OCI-LY1 (cell line): ENCODE results near the gene CHMP1A.
"Not testable (repeated sequence)": the region's sequence is repeated elsewhere in the genome, so short reads cannot be mapped to it uniquely, and the experiment has no call there.

Experiments used
- H2AFZ ChIP-seq: fragments of 200-600 bp; sonication (generic), shearing (Covaris generic); 2 replicates; pipeline ENCODE4 v1.6.0; 2014; ENCODE audit warnings: antibody characterized with exemption, mild to moderate bottlenecking, low read length
- H3F3A ChIP-seq: fragments of 200-600 bp; sonication (generic), shearing (Covaris generic); 2 replicates; pipeline ENCODE4 v1.6.0; 2014; ENCODE audit warnings: mild to moderate bottlenecking, antibody characterized with exemption, low read length, moderate library complexity; ENCODE audit not compliant: insufficient read depth
- H3K27ac ChIP-seq: fragments of 200-600 bp; sonication (generic); 2 replicates; pipeline ENCODE4 v1.5.1; 2014; ENCODE audit warnings: low read length, mixed run types, mild to moderate bottlenecking, low read depth; ENCODE audit not compliant: poor library complexity, severe bottlenecking
- H3K27me3 ChIP-seq: fragments of 200-600 bp; sonication (generic); 2 replicates; pipeline ENCODE4 v1.6.0; 2014; ENCODE audit warnings: antibody characterized with exemption, mild to moderate bottlenecking, low read length, moderate library complexity; ENCODE audit not compliant: insufficient read depth
- H3K36me3 ChIP-seq: fragments of 200-600 bp; sonication (generic); 2 replicates; pipeline ENCODE4 v1.6.1; 2014; ENCODE audit warnings: mild to moderate bottlenecking, antibody characterized with exemption, low read length, moderate library complexity, mixed read lengths; ENCODE audit not compliant: insufficient read depth
- H3K4me1 ChIP-seq: fragments of 200-600 bp; sonication (generic); 2 replicates; pipeline ENCODE4 v1.5.1; 2014; ENCODE audit warnings: mild to moderate bottlenecking, low read length, moderate library complexity; ENCODE audit not compliant: insufficient read depth, severe bottlenecking
- H3K4me2 ChIP-seq: fragments of 200-600 bp; sonication (generic), shearing (Covaris generic); 2 replicates; pipeline ENCODE4 v1.6.1; 2014; ENCODE audit warnings: low read length
- H3K4me3 ChIP-seq: fragments of 200-600 bp; sonication (generic); 2 replicates; pipeline ENCODE4 v1.5.1; 2014; ENCODE audit warnings: low read length, low read depth, mild to moderate bottlenecking, mixed read lengths; ENCODE audit not compliant: poor library complexity, severe bottlenecking
- H3K79me2 ChIP-seq: fragments of 200-600 bp; shearing (Covaris generic); 2 replicates; pipeline ENCODE4 v1.6.1; 2016; ENCODE audit warnings: mixed run types, low read length, mixed read lengths; ENCODE audit not compliant: insufficient read depth
- H3K9ac ChIP-seq: fragments of 200-600 bp; sonication (generic), shearing (Covaris generic); 2 replicates; pipeline ENCODE4 v1.6.1; 2014; ENCODE audit warnings: mild to moderate bottlenecking, low read length, mixed read lengths
- H3K9me2 ChIP-seq: fragments of 200-600 bp; sonication (generic), shearing (Covaris generic); 2 replicates; pipeline ENCODE4 v1.6.1; 2014; ENCODE audit warnings: low read depth, mild to moderate bottlenecking, low read length, mixed read lengths
- H3K9me3 ChIP-seq: fragments of 200-600 bp; shearing (Covaris generic); 2 replicates; pipeline ENCODE4 v1.6.1; 2014; ENCODE audit warnings: low read length, mixed read lengths
- H4K20me1 ChIP-seq: fragments of 200-600 bp; sonication (generic), shearing (Covaris generic); 2 replicates; pipeline ENCODE4 v1.6.0; 2016; ENCODE audit warnings: mild to moderate bottlenecking, low read length; ENCODE audit not compliant: insufficient read depth
- EZH2 ChIP-seq: fragments of 200-600 bp; sonication (generic), shearing (Covaris generic); IDR thresholded peaks from 2 replicates; pipeline ENCODE4 v1.8.0; 2017; ENCODE audit warnings: borderline replicate concordance, mixed run types, mild to moderate bottlenecking, antibody characterized with exemption, low read length, moderate library complexity, mixed read lengths
- TF ChIP-seq, protein P1 (sequence below): fragments of 200-600 bp; sonication (generic), shearing (Covaris generic); IDR thresholded peaks from 2 replicates; pipeline ENCODE4 v1.5.1; 2017; ENCODE audit warnings: mild to moderate bottlenecking, antibody characterized with exemption, low read length, moderate library complexity, mixed read lengths

The CHMP1A gene

DNA sequence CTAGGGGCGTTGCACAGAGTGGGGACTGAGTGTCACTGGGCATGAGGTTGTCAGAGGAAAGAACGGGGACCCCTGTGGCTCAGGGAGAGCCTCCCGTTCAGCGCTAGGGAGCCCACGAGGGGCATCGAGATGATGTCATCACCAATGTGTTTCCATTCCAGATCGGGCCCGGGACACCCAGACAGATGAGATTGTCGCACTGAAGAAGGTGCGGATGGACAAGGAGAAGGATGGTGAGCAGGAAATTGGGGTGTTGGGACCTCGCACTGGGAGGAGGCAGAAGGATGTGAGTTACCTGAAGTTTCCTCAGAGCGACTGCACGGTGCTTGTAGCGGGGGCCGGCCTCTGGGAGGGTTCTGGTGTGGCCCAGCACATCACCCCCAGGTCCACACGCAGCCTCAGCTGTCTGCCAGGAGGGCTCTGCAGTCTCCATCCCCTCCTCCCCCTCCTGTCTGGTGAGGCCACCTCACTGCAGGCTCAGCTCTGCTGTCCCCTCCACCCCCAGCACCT, 32.9 kb upstream of the CHMP1A start:
- no peak for TF ChIP-seq EZH2
- TF ChIP-seq, protein P1, sequence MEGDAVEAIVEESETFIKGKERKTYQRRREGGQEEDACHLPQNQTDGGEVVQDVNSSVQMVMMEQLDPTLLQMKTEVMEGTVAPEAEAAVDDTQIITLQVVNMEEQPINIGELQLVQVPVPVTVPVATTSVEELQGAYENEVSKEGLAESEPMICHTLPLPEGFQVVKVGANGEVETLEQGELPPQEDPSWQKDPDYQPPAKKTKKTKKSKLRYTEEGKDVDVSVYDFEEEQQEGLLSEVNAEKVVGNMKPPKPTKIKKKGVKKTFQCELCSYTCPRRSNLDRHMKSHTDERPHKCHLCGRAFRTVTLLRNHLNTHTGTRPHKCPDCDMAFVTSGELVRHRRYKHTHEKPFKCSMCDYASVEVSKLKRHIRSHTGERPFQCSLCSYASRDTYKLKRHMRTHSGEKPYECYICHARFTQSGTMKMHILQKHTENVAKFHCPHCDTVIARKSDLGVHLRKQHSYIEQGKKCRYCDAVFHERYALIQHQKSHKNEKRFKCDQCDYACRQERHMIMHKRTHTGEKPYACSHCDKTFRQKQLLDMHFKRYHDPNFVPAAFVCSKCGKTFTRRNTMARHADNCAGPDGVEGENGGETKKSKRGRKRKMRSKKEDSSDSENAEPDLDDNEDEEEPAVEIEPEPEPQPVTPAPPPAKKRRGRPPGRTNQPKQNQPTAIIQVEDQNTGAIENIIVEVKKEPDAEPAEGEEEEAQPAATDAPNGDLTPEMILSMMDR: no peak
- Histone ChIP-seq H3K4me1 (peaks cover 11% of the 10 kb centered on the region), H3K27me3 (no peaks in the 10 kb centered on the region), H3K9me2 (no peaks in the 10 kb centered on the region), H3K4me3 (no peak overlapping the region), H3K4me2 (no peak overlapping the region), H3K27ac (no peak overlapping the region), H3K79me2 (no peaks in the 10 kb centered on the region; the same call in 1 of the 2 replicates), H2AFZ (no peak overlapping the region), H3K9ac (no peak overlapping the region), H3K9me3 (no peaks in the 10 kb centered on the region), H3F3A (no peaks in the 10 kb centered on the region), H4K20me1 (no peaks in the 10 kb centered on the region), H3K36me3 (peaks cover 66% of the 10 kb centered on the region)

DNA sequence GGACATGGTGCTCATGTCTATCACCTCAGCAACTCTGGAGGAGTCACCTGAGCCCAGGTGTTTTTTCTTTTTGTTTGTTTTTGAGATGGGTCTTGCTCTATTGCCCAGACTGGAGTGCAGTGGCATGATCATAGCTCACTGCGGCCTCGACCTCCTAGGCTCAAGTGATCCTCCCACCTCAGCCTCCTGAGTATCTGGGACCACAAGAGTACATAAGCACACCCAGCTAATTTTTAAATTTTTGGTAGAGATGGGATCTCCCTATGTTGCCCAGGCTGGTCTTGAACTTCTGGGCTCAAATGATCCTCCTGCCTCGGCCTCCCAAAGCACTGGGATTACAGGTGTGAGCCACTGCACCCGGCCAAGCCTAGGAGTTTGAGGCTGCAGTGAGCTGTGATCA, 32.1 kb upstream of the CHMP1A start:
- H3K4me1 ChIP-seq: peaks cover 11% of the 10 kb centered on the region
- not testable (repeated sequence) for H3K79me2 ChIP-seq, H3K9me2 ChIP-seq, H3K4me3 ChIP-seq, H3K27ac ChIP-seq, H3K9ac ChIP-seq, H3K4me2 ChIP-seq, H3K27me3 ChIP-seq, H2AFZ ChIP-seq, H3F3A ChIP-seq, H4K20me1 ChIP-seq, H3K9me3 ChIP-seq
- H3K36me3 ChIP-seq: peaks cover 59% of the 10 kb centered on the region

DNA sequence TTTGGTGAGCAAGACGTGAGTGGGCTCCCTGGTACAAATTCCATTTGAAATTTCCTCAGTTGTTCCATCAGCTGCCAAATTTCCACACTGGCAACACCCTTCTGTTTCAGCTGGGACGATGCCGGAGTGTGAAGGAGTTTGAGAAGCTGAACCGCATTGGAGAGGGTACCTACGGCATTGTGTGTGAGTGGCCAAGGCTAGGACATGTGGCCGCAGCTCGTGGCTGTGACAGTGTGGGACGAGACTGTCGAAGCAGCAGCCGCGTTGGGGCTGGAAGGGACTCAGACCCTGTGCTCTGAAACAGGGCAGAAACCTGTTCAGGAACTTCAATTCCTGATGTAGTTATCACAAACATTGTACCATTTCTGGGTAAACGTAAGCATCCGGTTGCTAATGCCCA, 31.6 kb upstream of the CHMP1A start:
- Histone ChIP-seq H3K4me3 (no peak overlapping the region), H3K27me3 (no peaks in the 10 kb centered on the region), H3K9me3 (no peaks in the 10 kb centered on the region), H3F3A (no peaks in the 10 kb centered on the region), H3K9ac (no peak overlapping the region), H3K4me2 (no peak overlapping the region), H3K27ac (no peak overlapping the region), H3K36me3 (peaks cover 56% of the 10 kb centered on the region), H3K79me2 (no peaks in the 10 kb centered on the region; the same call in 1 of the 2 replicates), H2AFZ (no peak overlapping the region), H3K4me1 (peaks cover 11% of the 10 kb centered on the region), H3K9me2 (no peaks in the 10 kb centered on the region), H4K20me1 (no peaks in the 10 kb centered on the region)
- TF ChIP-seq EZH2: no peak
- TF ChIP-seq, protein P1: no peak

DNA sequence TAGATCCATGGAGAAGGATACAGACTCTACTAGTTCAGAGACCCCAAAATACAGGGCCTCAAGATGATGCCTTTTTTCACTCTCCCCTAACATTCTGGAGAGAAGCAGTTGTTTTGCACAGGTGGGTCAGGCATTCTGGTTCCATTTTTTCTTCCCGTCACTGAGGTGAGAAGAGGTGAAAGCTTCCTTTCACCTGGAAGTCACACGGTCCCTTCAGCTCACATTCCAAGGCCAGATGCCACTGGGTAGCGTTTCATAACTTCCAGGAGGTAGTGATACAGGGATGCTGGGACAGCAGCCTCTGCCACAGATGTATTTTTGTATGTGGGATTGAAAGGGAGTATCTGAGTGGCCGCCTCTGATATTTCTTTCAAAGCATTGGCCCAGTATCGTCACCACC, 30.9 kb upstream of the CHMP1A start:
- Histone ChIP-seq H3K36me3 (peaks cover 55% of the 10 kb centered on the region), H3K4me1 (peaks cover 11% of the 10 kb centered on the region), H4K20me1 (no peaks in the 10 kb centered on the region), H3K27ac (no peak overlapping the region), H3K9me2 (no peaks in the 10 kb centered on the region), H3K27me3 (no peaks in the 10 kb centered on the region), H2AFZ (no peak overlapping the region), H3K4me3 (no peak overlapping the region), H3F3A (no peaks in the 10 kb centered on the region), H3K4me2 (no peak overlapping the region), H3K9me3 (no peaks in the 10 kb centered on the region), H3K79me2 (no peaks in the 10 kb centered on the region; the same call in 1 of the 2 replicates), H3K9ac (no peak overlapping the region)
- TF ChIP-seq, protein P1: no peak
- no peak for TF ChIP-seq EZH2
